ENCODE measurements around the gene C1QTNF6. TPM values are rescaled to one million over a fixed set of nuclear protein-coding genes. Genes with fewer than 3 reads are reported as not detected.
"Not testable (repeated sequence)": the region's sequence is repeated elsewhere in the genome, so short reads cannot be mapped to it uniquely, and the experiment has no call there.

Gene C1QTNF6
- polyA plus RNA-seq (ENCODE audit: insufficient read length in 12 of 12) = 10 to 100 TPM in 10 of 12 donors, 1 to 10 TPM in 1, not detected in 1; 8.2 to 30.3 (median 17.5) TPM
- long read RNA-seq, donor 1, partial matches to known transcripts = 0 of 2 reads
- long read RNA-seq, donor 1, other reads (novel, unspliced or antisense) = 0 of 2 reads
- long read RNA-seq, donor 2, transcript C1QTNF6-201 (3 exons, 2,934 nt) = major isoform, 7 of 7 reads
- long read RNA-seq, donor 2, partial matches to known transcripts = 0 of 7 reads
- long read RNA-seq, donor 2, other reads (novel, unspliced or antisense) = 0 of 7 reads
- long read RNA-seq, donor 3, transcript C1QTNF6-201 (3 exons, 2,934 nt) = major isoform, 5 of 13 reads
- long read RNA-seq, donor 3, partial matches to known transcripts = 8 of 13 reads
- long read RNA-seq, donor 3, other reads (novel, unspliced or antisense) = 0 of 13 reads
- long read RNA-seq, donor 4, partial matches to known transcripts = 0 of 2 reads
- long read RNA-seq, donor 4, other reads (novel, unspliced or antisense) = 0 of 2 reads
- long read RNA-seq, donor 5, partial matches to known transcripts = 0 of 3 reads
- long read RNA-seq, donor 5, other reads (novel, unspliced or antisense) = 0 of 3 reads
- long read RNA-seq, donor 6, partial matches to known transcripts = 0 of 4 reads
- long read RNA-seq, donor 6, other reads (novel, unspliced or antisense) = 0 of 4 reads
- long read RNA-seq, donor 7, partial matches to known transcripts = 0 of 4 reads
- long read RNA-seq, donor 7, other reads (novel, unspliced or antisense) = 0 of 4 reads
- long read RNA-seq, donor 8, transcript C1QTNF6-201 (3 exons, 2,934 nt) = major isoform, 5 of 13 reads
- long read RNA-seq, donor 8, partial matches to known transcripts = 8 of 13 reads
- long read RNA-seq, donor 8, other reads (novel, unspliced or antisense) = 0 of 13 reads
- long read RNA-seq, donor 9, transcript C1QTNF6-201 (3 exons, 2,934 nt) = major isoform, 5 of 7 reads
- long read RNA-seq, donor 9, partial matches to known transcripts = 0 of 7 reads
- long read RNA-seq, donor 9, other reads (novel, unspliced or antisense) = 0 of 7 reads
- long read RNA-seq, donor 10, partial matches to known transcripts = 0 of 4 reads
- long read RNA-seq, donor 10, other reads (novel, unspliced or antisense) = 0 of 4 reads
- long read RNA-seq, donor 11, transcript C1QTNF6-201 (3 exons, 2,934 nt) = major isoform, 5 of 5 reads
- long read RNA-seq, donor 11, partial matches to known transcripts = 0 of 5 reads
- long read RNA-seq, donor 11, other reads (novel, unspliced or antisense) = 0 of 5 reads

GRCh38 chr22:37187891-37188761 is at the start of gene C1QTNF6:
Gene C1QTNF6, minus strand, starts transcription at chr22:37188247. Its CDS starts 34 bp downstream, at chr22:37188213.
- DNase-seq = peak; percentile 83

GRCh38 chr22:37235897-37236607 is 48.0 kb upstream of the C1QTNF6 start:
- no peak for DNase-seq

GRCh38 chr22:37234736-37235711 is 47.0 kb upstream of the C1QTNF6 start:
- no peak for DNase-seq

- DNase-seq = no peak
Measured at GRCh38 chr22:37233751-37234631, 45.9 kb upstream of the C1QTNF6 start.

- not testable (repeated sequence) for DNase-seq
Measured at GRCh38 chr22:37233371-37233750, 45.3 kb upstream of the C1QTNF6 start.

- DNase-seq = no peak
Measured at GRCh38 chr22:37232140-37232998, 44.3 kb upstream of the C1QTNF6 start.

- DNase-seq = no peak
Measured at GRCh38 chr22:37231406-37232139, 43.5 kb upstream of the C1QTNF6 start.

GRCh38 chr22:37230673-37231405 is 42.8 kb upstream of the C1QTNF6 start:
- DNase-seq = no peak

- no peak for DNase-seq
Measured at GRCh38 chr22:37229805-37230672, 42.0 kb upstream of the C1QTNF6 start.

- no peak for DNase-seq
Measured at GRCh38 chr22:37229012-37229804, 41.2 kb upstream of the C1QTNF6 start.

- DNase-seq = no peak
Measured at GRCh38 chr22:37228106-37229011, 40.3 kb upstream of the C1QTNF6 start.

GRCh38 chr22:37226514-37226913 is 38.5 kb upstream of the C1QTNF6 start:
- no peak for DNase-seq
